ENCODE measurements around the gene MAN1A2.

DNA sequence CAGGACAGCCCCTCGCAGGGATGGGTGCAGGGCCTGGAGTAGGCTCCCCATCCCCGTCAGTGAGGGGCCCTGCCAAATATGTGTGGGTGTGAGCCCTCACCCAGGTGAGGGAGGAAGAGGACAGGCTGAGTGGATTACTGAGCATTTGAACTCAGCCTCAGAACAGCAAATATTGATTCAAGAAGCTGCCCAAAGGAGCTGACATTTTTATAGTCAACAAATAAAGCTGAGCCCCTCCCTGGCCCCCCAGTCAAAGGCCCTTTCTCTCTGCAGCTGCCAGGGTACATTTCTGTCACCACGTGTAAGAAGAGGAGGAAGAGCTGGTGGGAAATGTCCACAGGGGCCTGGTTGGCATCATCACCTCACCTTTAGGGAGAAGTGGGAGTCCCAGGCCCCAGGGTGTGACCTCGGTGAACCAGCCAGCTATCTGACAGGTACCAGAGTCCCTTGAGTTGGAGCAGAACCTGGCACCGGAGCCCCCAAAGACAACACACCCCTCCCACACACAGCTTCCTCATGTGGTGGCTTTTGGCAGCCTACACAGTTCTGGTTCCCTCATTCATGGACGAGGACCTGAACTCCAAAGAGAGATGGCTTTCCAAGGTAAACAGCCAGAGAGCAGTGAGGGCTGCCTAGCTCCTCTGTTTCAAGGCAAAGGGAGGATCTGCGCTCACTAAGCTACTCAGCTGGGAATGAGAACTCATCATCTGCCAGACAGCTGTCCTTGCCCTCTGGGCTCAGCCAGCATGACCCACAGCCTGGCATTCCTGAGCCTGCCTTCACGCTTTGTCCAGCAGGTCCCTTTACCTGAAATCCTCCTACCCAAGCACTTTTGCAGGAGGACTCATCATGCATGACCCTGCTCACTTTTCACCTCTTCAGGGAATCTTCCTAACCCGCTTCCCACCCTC lies 195.6 kb downstream of the MAN1A2 start:
- TF ChIP-seq POLR2AphosphoS5 (IDR thresholded peaks at IDR 0.05; ENCODE audit: control insufficient read depth, insufficient read depth, low read depth, low read length) (no peak), SAP30 (IDR thresholded peaks at IDR 0.05; ENCODE audit: borderline replicate concordance, insufficient read depth, low read depth, low read length, poor library complexity, severe bottlenecking) (no peak), KDM1A (IDR thresholded peaks at IDR 0.05) (no peak), HDAC6 (IDR thresholded peaks at IDR 0.05; ENCODE audit: low read depth, low read length) (no peak), NFE2 (IDR thresholded peaks at IDR 0.05; ENCODE audit: low read depth) (no peak), CHD2 (IDR thresholded peaks at IDR 0.05; ENCODE audit: low read depth, low read length) (no peak), NR1H2 (CRISPR knock-in tag; IDR thresholded peaks at IDR 0.05) (no peak), PHF20 (IDR thresholded peaks at IDR 0.05; ENCODE audit: partially characterized antibody) (no peak)
- TF ChIP-seq, protein P1, sequence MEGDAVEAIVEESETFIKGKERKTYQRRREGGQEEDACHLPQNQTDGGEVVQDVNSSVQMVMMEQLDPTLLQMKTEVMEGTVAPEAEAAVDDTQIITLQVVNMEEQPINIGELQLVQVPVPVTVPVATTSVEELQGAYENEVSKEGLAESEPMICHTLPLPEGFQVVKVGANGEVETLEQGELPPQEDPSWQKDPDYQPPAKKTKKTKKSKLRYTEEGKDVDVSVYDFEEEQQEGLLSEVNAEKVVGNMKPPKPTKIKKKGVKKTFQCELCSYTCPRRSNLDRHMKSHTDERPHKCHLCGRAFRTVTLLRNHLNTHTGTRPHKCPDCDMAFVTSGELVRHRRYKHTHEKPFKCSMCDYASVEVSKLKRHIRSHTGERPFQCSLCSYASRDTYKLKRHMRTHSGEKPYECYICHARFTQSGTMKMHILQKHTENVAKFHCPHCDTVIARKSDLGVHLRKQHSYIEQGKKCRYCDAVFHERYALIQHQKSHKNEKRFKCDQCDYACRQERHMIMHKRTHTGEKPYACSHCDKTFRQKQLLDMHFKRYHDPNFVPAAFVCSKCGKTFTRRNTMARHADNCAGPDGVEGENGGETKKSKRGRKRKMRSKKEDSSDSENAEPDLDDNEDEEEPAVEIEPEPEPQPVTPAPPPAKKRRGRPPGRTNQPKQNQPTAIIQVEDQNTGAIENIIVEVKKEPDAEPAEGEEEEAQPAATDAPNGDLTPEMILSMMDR (IDR thresholded peaks at IDR 0.05 in 2 of 3, conservative IDR thresholded peaks at IDR 0.05 in 1 of 3; ENCODE audit: insufficient read depth in 2 of 3, low read depth in 1 of 3, low read length in 3 of 3), result no peak

All from K562 (cell line).